ENCODE data around the gene CLINT1.

GRCh38 chr5:157870837-157871834 lies 12.2 kb upstream of the CLINT1 start:
- TF ChIP-seq EZH2 (IDR thresholded peaks at IDR 0.05) (no peak), POLR2AphosphoS5 (IDR thresholded peaks at IDR 0.05; ENCODE audit: borderline replicate concordance, low read depth, low read length) (no peak), FOXP2 (optimal IDR thresholded peaks at IDR 0.05; ENCODE audit: control extremely low read depth, extremely low read length, insufficient read depth) (no peak)
